Gastrocnemius medialis (tissue), 4 donors: ENCODE measurements around the gene COL23A1. TPM values are rescaled to one million over a fixed set of nuclear protein-coding genes. Genes with fewer than 3 reads are reported as not detected.

ENCODE experiments used
- ATAC-seq, 2 donors: fragments of 150-250 bp; one replicate each; pipeline ENCODE4 v1.9.1; 2016
- DNase-seq, 2 donors: peaks; one replicate each; pipeline ENCODE4 v3.0.0-alpha.2; 2019
- H3K27ac ChIP-seq, 4 donors: fragments of 200-600 bp; sonication (generic); 1 replicate in 1 of 4; 2 replicates in 3 of 4; pipeline ENCODE4 v1.5.1; 2016 to 2018; ENCODE audit warnings: mild to moderate bottlenecking in 2 of 4, moderate library complexity in 1 of 4
- H3K27me3 ChIP-seq, 3 donors: fragments of 200-600 bp; sonication (generic) in 2 of 3; 1 replicate in 1 of 3; 2 replicates in 2 of 3; pipeline versions ENCODE4 v1.5.1 to v1.6.0; 2016 to 2019; ENCODE audit warnings: mild to moderate bottlenecking in 1 of 3, moderate library complexity in 1 of 3
- H3K36me3 ChIP-seq, 2 donors: fragments of 200-600 bp; sonication (generic) in 1 of 2; one replicate each; pipeline ENCODE4 v1.5.1; 2017 to 2018
- H3K4me1 ChIP-seq, 2 donors: fragments of 200-600 bp; sonication (generic) in 1 of 2; one replicate each; pipeline ENCODE4 v1.5.1; 2016 to 2017; ENCODE audit warnings: mild to moderate bottlenecking in 2 of 2
- H3K4me3 ChIP-seq, 4 donors: fragments of 200-600 bp; sonication (generic) in 3 of 4; 1 replicate in 1 of 4; 2 replicates in 3 of 4; pipeline ENCODE4 v1.5.1; 2016 to 2019; ENCODE audit warnings: mild to moderate bottlenecking in 2 of 4
- H3K9me3 ChIP-seq, 3 donors: fragments of 200-600 bp; sonication (generic) in 2 of 3; 1 replicate in 1 of 3; 2 replicates in 2 of 3; pipeline ENCODE4 v1.5.1; 2016 to 2019
- CTCF ChIP-seq, 5 experiments: fragments of 450-650 bp in 3 of 5; fragments of 200-600 bp in 2 of 5; sonication (generic) in 2 of 5; IDR thresholded peaks in 4 of 5; conservative IDR thresholded peaks in 1 of 5; 1 replicate in 4 of 5; 2 replicates in 1 of 5; pipeline ENCODE4 v1.5.1; 2016 to 2019; ENCODE audit warnings: antibody characterized with exemption in 5 of 5, mild to moderate bottlenecking in 3 of 5, moderate library complexity in 3 of 5
- POLR2A ChIP-seq, 2 donors: fragments of 450-650 bp; IDR thresholded peaks; one replicate each; pipeline ENCODE4 v1.6.1; 2017; ENCODE audit warnings: antibody characterized with exemption in 2 of 2, mild to moderate bottlenecking in 2 of 2, moderate library complexity in 2 of 2
- in situ Hi-C, 4 donors: fragments of 200-750 bp; cut with MboI; loops; one replicate each; pipeline versions ENCODE4 v1.15.0 to v1.8.0; 2017; ENCODE audit warnings: low sequenced_read_pairs in 4 of 4
- intact Hi-C: fragments of 100-400 bp; cut with DNase I; formaldehyde crosslinking; loops from one replicate; pipeline ENCODE4 v1.15.1; 2023; ENCODE audit warnings: low total_unique reads
- total RNA-seq, 4 donors: library from RNA; depleted of rRNA; stranded (reverse); fragments of >200 nt; gene quantifications; one replicate each; pipeline versions ENCODE4 v1.1.0 to v1.2.3, GENCODE V29; 2016

Gene COL23A1
- total RNA-seq, 4 donors from 2014 or later, result 0.62 to 1.1 (median 0.97) TPM; not detected in 1

GRCh38 chr5:178533136-178533535, 57.1 kb downstream of the COL23A1 start:
- Histone ChIP-seq H3K27me3 (no peaks in the 10 kb centered on the region), H3K36me3 (no peaks in the 10 kb centered on the region), H3K4me1 (peaks cover 4 to 8% of the 10 kb centered on the region in 2 donors), H3K9me3 (no peaks in the 10 kb centered on the region), H3K4me3 (no peak overlapping the region), H3K27ac (no peak overlapping the region)
- intact Hi-C loops, result no loop called here
- in situ Hi-C loops, result no loop called here
- TF ChIP-seq CTCF (IDR thresholded peaks at IDR 0.05 in 4 of 5, conservative IDR thresholded peaks at IDR 0.05 in 1 of 5) (no peak), POLR2A (IDR thresholded peaks at IDR 0.05) (no peak)
- no peak for DNase-seq
- no peak for ATAC-seq

GRCh38 chr5:178532666-178533065, 57.5 kb downstream of the COL23A1 start:
- no peak for TF ChIP-seq POLR2A (IDR thresholded peaks at IDR 0.05)
- TF ChIP-seq CTCF (IDR thresholded peaks at IDR 0.05 in 4 of 5, conservative IDR thresholded peaks at IDR 0.05 in 1 of 5), result no peak
- Histone ChIP-seq H3K27ac (no peak overlapping the region), H3K4me1 (peaks cover 8 to 13% of the 10 kb centered on the region in 2 donors), H3K9me3 (no peaks in the 10 kb centered on the region), H3K4me3 (no peak overlapping the region), H3K36me3 (no peaks in the 10 kb centered on the region), H3K27me3 (no peaks in the 10 kb centered on the region)
- in situ Hi-C loops, result no loop called here
- ATAC-seq (no peak), DNase-seq (no peak)
- intact Hi-C loops, result no loop called here

DNA sequence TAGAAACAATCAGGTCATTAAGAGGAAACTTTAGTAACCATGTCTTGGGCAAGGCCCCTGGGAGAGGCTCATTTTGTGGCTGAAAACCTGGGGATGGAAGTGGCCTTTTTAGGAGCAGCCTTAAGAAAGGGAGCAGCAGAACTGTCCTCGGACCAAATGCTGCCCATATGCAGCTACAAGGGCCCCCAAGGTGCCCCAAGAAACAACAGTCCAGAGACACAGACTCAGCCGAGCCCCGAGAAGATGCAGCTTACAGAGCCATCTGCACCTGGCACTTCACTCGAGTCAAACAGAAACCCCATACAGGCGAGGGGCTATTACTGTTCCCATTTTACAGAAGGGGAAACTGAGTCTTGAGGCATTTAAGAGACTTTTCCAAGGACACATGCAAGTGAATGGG, 58.0 kb downstream of the COL23A1 start:
- no peaks in the 10 kb centered on the region for H3K27me3 ChIP-seq
- no peaks in the 10 kb centered on the region for H3K36me3 ChIP-seq
- TF ChIP-seq POLR2A (IDR thresholded peaks at IDR 0.05), result no peak
- TF ChIP-seq CTCF (IDR thresholded peaks at IDR 0.05 in 4 of 5, conservative IDR thresholded peaks at IDR 0.05 in 1 of 5), result no peak
- peaks cover 9 to 17% of the 10 kb centered on the region in 2 donors for H3K4me1 ChIP-seq
- ATAC-seq (no peak), DNase-seq (no peak)
- no peak overlapping the region for H3K4me3 ChIP-seq
- H3K27ac ChIP-seq, result no peak overlapping the region
- intact Hi-C loops (no loop called here), in situ Hi-C loops (no loop called here)
- no peaks in the 10 kb centered on the region for H3K9me3 ChIP-seq

GRCh38 chr5:178531786-178532185, 58.4 kb downstream of the COL23A1 start:
- in situ Hi-C loops (no loop called here), intact Hi-C loops (no loop called here)
- Histone ChIP-seq H3K4me1 (peaks cover 14 to 21% of the 10 kb centered on the region in 2 donors), H3K9me3 (no peaks in the 10 kb centered on the region), H3K27me3 (no peaks in the 10 kb centered on the region), H3K36me3 (no peaks in the 10 kb centered on the region), H3K4me3 (no peak overlapping the region), H3K27ac (no peak overlapping the region)
- no peak for DNase-seq
- ATAC-seq, result no peak
- TF ChIP-seq CTCF (IDR thresholded peaks at IDR 0.05 in 4 of 5, conservative IDR thresholded peaks at IDR 0.05 in 1 of 5) (no peak), POLR2A (IDR thresholded peaks at IDR 0.05) (no peak)

GRCh38 chr5:178530526-178530925, 59.7 kb downstream of the COL23A1 start:
- no peak for TF ChIP-seq CTCF (IDR thresholded peaks at IDR 0.05 in 4 of 5, conservative IDR thresholded peaks at IDR 0.05 in 1 of 5)
- TF ChIP-seq POLR2A (IDR thresholded peaks at IDR 0.05), result no peak
- in situ Hi-C loops (no loop called here), intact Hi-C loops (no loop called here)
- Histone ChIP-seq H3K9me3 (no peaks in the 10 kb centered on the region), H3K36me3 (no peaks in the 10 kb centered on the region), H3K4me3 (no peak overlapping the region), H3K27ac (no peak overlapping the region), H3K27me3 (no peaks in the 10 kb centered on the region), H3K4me1 (peaks cover 19 to 30% of the 10 kb centered on the region in 2 donors)
- ATAC-seq (no peak), DNase-seq (no peak)
